Measurements from ENCODE around the gene ACAA1.
"Not testable (repeated sequence)": the region's sequence is repeated elsewhere in the genome, so short reads cannot be mapped to it uniquely, and the experiment has no call there.

ACAA1 gene

DNA sequence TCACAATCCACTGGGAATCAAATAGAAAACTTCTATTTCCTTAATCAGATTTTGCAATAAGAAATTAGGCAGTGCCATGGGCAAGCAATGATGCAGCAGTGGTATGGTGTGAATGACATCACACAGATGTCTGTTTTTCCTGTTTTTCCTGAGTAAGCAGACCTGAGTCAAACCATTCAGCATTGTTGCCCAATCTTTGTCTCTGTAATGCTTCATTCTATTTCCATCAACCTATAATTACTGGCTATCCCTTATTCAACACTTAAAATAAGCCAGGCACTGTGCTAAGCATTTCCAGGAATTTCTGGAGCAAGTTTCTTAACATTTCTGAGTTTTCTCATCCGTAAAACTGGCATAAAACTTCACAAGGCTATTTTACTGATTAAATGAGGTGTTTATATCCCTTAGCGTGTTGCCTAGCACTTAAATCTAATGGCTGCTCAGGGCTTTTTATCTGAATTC is 17.1 kb upstream of the ACAA1 start:
- DNase-seq (ENCODE audit: low spot score), result no peak

GRCh38 chr3:38153221-38153620 is 16.3 kb upstream of the ACAA1 start:
- DNase-seq (ENCODE audit: low spot score), result no peak

DNA sequence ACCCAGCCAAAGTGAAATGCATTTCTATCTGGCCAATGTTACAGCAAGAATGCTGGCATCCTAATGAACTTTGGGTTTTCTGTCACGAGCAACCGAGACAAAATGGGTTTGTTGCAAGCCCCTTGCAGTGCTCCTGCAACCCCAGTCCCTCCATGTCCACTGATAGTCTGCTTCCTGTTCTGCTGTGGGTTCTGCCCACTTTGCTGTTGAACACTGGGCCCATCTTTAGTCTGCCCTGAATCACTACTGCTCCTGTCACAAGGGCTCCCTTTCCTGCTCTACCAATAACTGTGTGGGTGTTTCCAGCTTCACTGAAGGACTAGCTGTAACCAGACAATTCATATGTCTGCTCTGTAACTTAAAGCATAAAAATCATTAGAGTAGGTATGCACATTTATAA is 15.7 kb upstream of the ACAA1 start:
- no peak for DNase-seq (ENCODE audit: low spot score)

DNA sequence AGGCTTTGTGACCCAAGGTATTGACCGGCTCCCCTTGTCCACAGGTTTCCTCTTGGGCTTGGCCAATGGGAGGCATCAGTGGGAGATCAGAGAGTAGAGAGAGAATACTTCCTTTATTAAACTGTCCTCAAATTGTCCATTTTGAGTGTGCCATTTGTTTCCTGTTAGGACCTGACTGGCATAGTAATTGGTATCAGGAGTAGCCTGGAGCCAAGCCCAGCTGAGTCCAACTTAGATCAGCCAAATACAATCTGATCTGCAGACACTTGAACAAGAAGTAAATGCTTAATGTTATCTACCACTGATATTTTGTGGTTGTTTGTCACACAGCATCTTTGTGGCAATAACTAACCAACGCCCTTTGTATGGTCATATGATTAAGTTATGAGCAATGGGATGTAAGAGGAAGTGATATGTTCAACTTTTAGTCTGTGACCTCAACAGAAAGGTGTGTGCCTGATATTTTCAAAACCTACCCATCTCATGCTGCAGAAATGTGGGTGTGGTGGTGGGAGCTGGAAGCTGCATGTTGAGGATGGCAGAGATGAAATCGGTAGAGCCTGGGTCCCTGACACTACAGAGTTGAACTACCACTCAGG is 14.8 kb upstream of the ACAA1 start:
- DNase-seq (ENCODE audit: low spot score), result no peak

DNA sequence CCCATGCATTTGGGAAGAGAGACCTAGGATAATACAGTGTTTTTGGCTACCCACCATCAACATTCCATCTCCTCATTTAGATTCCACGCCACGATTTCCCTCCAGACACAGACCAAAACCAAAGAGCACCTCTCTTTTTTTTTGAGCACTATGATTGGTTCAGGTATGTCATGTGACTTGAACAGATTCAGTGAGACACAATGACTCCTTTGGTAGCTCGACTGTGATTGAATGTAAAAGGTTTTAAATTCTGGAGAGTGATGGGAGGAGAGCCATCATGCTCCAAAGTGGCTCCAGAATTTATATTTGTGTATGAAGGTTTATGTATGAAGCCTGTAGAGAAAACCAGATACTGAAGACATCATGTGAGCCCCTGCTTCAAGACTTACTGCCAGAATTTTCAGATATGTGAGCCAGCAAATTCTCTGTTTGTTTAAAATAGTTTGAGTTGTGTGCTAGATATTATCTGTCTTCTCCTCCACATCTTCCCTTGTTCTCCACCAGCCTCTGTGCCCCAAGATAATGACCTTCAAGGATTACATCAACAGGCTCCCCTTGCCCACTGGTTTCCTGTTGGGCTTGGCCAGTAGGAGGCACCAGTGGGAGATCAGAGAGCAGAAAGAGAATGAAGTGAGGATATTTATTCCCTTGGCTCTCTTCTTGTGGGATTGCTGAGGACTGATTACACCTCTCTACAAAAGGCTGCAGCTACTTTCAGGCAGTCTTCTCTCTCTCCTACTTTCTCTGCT is 14.0 kb upstream of the ACAA1 start:
- no peak for DNase-seq (ENCODE audit: low spot score)

- no peak for DNase-seq (ENCODE audit: low spot score)
Observed at GRCh38 chr3:38149708-38150107, 12.8 kb upstream of the ACAA1 start.

GRCh38 chr3:38148311-38148882 is 11.5 kb upstream of the ACAA1 start:
- DNase-seq (ENCODE audit: low spot score), result no peak

DNA sequence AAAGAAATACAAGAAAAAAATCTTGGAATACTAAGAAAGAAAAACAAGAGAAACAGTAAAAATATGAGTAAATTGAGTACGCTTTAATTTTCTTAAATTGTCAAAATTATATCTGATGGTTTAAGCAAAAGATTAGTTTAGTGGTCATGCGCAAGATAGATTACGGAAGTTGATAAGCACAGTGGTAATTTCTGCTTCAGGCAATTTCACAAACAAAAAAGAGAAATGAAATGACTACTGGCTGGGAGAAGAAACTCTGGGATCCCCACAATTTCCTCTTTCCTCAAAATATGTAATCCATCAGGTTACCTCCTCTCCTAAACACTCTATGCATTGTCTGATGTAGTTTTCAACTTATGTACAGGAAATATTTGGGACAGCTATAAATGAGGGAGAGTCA is 10.5 kb upstream of the ACAA1 start:
- no peak for DNase-seq (ENCODE audit: low spot score)

- DNase-seq (ENCODE audit: low spot score), result no peak
Observed at GRCh38 chr3:38146504-38146903, 9.6 kb upstream of the ACAA1 start.

DNA sequence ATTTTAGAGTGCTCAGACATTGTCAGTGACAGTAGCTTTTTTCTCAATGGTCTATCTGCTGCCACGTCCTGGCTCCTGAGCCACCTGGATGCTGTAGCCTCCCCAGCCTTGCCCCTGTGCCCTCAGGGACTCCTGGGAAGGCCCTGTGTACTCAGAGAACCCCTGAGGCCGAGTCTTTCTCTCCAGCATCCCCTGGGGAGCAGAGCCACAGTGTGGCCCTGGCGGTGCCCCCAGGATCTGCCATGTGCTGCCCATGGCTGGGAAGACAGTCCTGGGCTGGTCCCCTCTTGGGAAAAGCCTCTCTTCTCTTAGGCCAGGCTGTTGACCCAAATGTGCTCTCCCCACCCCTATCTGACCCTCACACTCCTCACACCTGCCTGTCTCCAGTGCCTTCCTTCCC is 6.6 kb upstream of the ACAA1 start:
- no peak for DNase-seq (ENCODE audit: low spot score)

DNA sequence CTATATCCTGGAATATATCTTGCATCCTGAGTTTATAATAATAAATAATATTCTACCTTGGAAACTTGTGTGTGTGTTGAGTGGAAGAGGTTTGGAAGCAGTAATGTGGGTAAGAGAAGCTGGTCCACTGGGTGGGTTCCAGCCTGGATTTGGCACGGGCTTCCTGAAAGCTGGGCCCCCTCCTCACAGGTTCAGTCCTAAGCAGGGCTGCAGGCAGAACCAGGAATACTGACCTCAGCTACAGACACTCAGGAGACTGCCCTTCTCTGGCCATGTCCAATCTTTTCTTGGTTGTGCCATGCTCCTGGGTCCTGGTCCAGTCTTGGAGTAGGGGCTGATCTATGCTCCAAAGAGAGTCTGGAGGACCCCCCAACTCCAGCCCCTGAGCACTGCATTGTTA is 6.0 kb upstream of the ACAA1 start:
- no peak for DNase-seq (ENCODE audit: low spot score)

GRCh38 chr3:38141952-38142273 is 5.0 kb upstream of the ACAA1 start:
- DNase-seq (ENCODE audit: low spot score), result no peak

- no peak for DNase-seq (ENCODE audit: low spot score)
Observed at GRCh38 chr3:38141173-38141951, 4.4 kb upstream of the ACAA1 start.

- no peak for DNase-seq (ENCODE audit: low spot score)
Observed at GRCh38 chr3:38140326-38141172, 3.6 kb upstream of the ACAA1 start.

GRCh38 chr3:38139652-38140051 is 2.7 kb upstream of the ACAA1 start:
- DNase-seq (ENCODE audit: low spot score), result no peak

DNA sequence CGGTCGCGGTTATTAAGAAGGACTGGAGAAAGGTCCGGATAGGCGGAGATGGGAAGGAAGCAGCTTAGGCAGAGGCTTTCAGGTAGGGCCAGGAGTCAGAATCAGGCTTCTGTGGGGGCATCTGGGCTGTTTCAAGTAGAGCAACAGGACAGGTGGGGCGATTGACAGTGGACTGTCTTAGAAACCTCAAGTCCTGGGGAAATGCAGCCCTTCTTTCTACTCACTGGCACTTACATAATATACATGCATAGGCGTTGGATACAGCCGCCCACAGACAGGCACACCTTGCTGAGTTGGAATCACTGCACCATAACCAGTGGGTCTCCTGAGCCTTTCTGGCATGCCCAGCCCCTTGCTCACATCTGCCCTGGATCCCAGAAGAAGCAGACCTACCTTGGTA is 2.3 kb upstream of the ACAA1 start:
- no peak for DNase-seq (ENCODE audit: low spot score)

DNA sequence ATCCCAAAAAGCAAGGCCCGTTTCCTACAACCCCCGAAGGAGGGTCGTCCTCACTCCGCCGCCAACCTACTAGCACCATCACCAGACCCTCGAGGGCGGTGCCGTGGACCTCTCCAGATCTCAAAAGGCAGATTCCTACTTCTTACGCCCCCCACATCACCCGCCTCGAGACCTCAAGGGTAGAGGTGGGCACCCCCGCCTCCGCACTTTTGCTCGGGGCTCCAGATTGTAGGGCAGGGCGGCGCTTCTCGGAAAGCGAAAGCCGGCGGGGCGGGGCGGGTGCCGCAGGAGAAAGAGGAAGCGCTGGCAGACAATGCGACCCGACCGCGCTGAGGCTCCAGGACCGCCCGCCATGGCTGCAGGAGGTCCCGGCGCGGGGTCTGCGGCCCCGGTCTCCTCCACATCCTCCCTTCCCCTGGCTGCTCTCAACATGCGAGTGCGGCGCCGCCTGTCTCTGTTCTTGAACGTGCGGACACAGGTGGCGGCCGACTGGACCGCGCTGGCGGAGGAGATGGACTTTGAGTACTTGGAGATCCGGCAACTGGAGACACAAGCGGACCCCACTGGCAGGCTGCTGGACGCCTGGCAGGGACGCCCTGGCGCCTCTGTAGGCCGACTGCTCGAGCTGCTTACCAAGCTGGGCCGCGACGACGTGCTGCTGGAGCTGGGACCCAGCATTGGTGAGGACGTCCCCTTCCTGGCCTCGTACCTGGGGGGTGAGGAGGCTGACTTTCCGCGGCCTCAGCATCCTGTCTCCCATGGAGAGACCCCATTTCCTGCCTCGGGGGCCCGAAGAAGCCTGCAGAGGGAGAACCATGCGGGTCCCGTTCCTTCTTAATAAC is 1.6 kb upstream of the ACAA1 start, which contains the start of gene MYD88:
Gene MYD88 (plus strand): TSS at position 313 of the 842 bp plus-strand sequence. CDS start 40 bp downstream, at position 353.
- DNase-seq (ENCODE audit: low spot score), result peak; percentile 28

GRCh38 chr3:38137615-38138348 is 855 bp upstream of the ACAA1 start:
- DNase-seq (ENCODE audit: low spot score), result no peak

DNA sequence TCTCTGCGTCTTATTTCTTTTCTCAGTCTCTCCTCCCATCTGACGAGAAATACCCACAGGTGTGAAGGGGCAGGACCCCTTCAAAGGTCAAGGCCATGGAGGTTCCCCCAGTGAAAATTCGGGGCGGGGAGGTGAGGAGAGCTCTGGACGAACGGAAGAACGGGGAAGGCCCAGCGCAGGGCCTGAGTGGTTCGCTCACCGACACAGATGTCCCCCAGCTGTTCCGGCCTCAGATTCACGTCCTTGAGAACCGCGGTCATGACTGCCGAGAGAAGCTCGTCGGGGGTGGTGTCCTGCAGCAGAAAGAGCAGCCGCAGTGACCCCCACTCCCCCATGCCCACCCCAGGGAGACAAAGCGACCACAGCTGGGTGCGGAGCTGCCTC is 542 bp downstream of the ACAA1 start:
- DNase-seq (ENCODE audit: low spot score), result no peak

GRCh38 chr3:38135621-38136277 is 1.2 kb downstream of the ACAA1 start:
- DNase-seq (ENCODE audit: low spot score), result not testable (repeated sequence)

Measured in putamen (tissue), 1 donor.